ENCODE data around the gene KYAT1.
A peak's percentile ranks its signal among the peaks of the same experiment; 100 is the strongest.
"Not testable (repeated sequence)": the region's sequence is repeated elsewhere in the genome, so short reads cannot be mapped to it uniquely, and the experiment has no call there.

KYAT1 gene

DNA sequence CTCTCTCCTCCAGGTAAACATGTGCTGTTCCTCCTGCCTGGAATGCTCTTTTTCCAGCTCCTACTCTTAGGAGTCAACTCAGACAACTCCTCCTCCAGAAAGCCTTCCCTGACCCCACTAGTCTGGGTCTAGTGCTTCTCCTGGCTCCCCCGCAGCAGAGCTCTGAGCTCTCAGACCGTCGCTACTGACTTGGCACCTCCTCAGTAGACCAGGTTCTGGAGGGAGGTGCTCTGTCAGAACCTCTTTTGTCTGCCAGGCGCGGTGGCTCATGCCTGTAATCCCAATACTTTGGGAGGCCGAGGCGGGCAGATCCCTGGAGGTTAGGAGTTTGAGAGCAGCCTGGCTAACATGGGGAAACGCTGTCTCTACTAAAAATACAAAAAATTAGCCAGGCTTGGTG, 3.6 kb upstream of the KYAT1 start:
- DNase-seq: no peak

DNA sequence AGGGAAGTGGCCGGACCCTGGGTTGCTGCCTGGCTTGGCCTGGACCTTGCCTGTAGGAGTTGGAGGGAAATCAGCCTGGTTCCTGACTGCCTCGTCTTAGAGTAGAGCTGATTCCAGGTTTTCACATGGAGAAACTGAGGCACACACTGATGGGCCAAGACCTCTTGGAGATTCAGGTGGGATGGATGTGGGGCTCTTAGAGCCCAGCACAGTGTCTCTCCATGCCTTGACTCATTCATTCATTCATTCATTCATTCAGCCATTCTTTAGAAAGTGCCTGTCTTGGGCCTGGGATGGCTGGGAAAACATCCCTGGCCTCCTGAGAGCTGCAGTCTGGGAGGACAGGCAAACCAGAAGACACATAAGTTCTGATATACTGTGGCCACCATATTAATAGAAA, 2.4 kb upstream of the KYAT1 start:
- no peak for DNase-seq

DNA sequence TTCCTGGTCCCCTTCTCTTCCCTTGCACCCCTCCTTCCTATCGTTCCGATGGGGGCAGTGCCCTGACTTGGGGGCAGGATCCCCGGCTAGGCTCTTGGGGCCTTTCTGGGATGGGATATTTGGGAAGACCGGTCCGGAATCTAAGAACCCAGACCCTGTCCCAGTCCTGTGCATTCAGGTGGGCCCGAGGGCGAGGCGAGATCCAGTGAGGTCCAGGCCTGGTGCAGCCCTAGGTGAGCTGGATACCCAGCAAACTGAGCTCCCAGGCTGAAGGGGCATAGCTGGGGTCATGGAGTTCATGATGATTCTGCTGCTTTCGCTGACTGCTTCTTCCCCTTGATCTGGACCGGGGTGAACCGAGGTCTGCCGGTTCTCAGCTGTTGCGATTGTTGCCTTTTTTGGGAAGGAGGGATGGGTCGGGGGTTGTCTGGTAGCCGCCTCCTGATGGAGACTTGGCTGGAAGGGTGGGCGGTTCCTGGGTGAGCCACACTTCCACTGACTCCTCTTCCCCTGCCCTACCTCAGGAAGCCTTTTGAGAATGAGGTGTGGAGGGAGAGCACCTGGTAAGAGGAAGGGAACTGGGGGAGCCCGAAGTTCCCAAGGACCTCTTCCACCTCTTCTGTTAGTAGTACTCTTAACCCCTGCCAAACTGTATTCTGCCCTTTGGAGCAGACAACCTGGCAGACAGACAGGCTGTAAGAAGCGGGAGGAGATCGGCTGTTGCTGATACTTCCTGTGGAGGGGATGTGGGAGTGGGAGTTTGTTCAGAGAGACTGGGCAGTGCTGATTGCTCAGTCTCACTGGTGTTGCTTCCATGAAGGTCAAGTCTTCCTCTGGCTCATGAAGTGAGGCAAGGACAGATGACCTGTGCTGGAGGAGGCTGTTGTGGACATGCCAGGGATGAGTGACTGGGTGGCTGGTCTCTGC, 1.2 kb upstream of the KYAT1 start:
- peak; percentile 64 to 84 for DNase-seq

DNA sequence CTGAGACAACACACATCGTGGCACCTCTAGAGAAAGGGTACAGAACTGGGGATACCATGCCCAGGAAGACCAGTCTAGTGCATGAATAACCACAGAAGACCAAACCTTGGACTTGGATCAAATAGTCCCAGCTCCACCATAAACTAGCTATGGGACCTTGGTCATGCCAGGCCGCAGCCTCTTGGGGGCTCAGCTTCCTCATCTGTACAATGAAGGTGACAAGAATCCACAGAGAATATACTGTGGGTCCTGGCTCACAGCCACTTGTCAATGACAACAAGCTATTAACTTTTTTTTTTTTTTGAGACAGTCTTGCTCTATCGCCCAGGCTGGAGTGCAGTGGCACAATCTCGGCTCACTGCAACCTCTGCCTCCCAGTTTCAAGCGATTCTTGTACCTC, 3.9 kb downstream of the KYAT1 start:
- no peak for DNase-seq

DNA sequence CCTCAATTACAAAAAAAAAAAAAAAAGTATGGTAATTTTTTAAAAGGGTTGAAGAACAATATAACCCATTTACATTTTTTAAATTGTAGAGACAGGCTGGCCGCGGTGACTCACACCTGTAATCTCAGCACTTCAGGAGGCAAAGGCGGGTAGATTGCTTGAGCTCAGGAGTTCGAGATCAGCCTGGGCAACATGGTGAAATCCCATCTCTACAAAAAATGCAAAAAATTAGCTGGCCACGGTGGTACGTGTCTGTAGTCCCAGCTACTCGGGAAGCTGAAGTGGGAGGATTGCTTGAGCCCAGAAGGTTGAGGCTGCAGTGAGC, 10.8 kb downstream of the KYAT1 start:
- not testable (repeated sequence) for DNase-seq

GRCh38 chr9:128870128-128870940, 11.4 kb downstream of the KYAT1 start:
- DNase-seq: no peak

GRCh38 chr9:128863647-128864046, 18.1 kb downstream of the KYAT1 start:
- peak; percentile 68 to 73 for DNase-seq

DNA sequence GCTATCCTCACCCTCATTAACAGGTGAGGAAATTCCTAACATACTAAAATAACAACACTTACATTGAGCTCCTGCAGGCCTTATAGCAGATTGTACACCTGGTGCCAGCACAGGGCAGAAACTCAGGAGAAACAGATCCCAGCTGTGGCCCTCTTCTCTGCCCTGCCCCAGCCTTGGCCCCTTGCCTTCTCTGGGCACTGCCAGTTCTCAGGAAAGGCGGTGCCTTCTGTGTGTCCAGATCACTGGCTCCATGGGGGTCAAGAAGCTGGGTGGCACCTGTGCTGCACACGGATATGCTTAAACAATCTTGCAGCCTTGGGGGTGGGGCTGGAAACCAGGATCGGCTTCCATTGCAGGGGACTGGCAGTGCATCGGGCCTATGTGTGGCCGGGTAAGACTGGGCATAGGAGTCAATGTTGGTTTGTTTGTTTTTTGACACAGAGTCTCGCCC, 19.3 kb downstream of the KYAT1 start:
- no peak for DNase-seq

- no peak for DNase-seq
Observed at GRCh38 chr9:128861501-128861900, 20.2 kb downstream of the KYAT1 start.

GRCh38 chr9:128860937-128861336, 20.8 kb downstream of the KYAT1 start:
- no peak for DNase-seq

- DNase-seq: not testable (repeated sequence)
Observed at GRCh38 chr9:128858476-128858875, 23.3 kb downstream of the KYAT1 start.

- DNase-seq: not testable (repeated sequence)
Observed at GRCh38 chr9:128854454-128854853, 27.3 kb downstream of the KYAT1 start.

- DNase-seq: not testable (repeated sequence)
Observed at GRCh38 chr9:128852646-128853045, 29.1 kb downstream of the KYAT1 start.

GRCh38 chr9:128851779-128852600, 29.8 kb downstream of the KYAT1 start:
- peak; percentile 64 to 73 for DNase-seq

- not testable (repeated sequence) for DNase-seq
Observed at GRCh38 chr9:128851024-128851423, 30.7 kb downstream of the KYAT1 start.

- no peak for DNase-seq
Observed at GRCh38 chr9:128847803-128848202, 33.9 kb downstream of the KYAT1 start.

GRCh38 chr9:128846680-128847030, 35.1 kb downstream of the KYAT1 start:
- no peak for DNase-seq

- DNase-seq: no peak
Observed at GRCh38 chr9:128845186-128845931, 36.4 kb downstream of the KYAT1 start.

DNA sequence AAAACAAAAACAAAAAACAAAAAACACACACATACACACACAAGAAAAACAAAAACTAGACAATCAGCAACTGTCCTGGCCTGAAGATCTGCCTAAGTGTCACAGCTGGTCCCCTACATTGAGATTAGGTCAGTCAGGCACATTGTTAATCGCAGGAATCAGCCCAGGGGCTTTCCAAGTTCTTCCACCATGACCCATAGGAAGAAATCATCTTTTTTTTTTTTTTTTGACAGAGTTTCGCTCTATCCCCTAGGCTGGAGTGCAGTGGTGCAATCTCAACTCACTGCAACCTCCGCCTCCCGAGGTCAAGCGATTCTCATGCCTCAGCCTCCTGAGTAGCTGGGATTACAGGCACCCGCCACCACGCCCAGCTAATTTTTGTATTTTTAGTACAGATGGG, 38.6 kb downstream of the KYAT1 start:
- DNase-seq: not testable (repeated sequence)

DNA sequence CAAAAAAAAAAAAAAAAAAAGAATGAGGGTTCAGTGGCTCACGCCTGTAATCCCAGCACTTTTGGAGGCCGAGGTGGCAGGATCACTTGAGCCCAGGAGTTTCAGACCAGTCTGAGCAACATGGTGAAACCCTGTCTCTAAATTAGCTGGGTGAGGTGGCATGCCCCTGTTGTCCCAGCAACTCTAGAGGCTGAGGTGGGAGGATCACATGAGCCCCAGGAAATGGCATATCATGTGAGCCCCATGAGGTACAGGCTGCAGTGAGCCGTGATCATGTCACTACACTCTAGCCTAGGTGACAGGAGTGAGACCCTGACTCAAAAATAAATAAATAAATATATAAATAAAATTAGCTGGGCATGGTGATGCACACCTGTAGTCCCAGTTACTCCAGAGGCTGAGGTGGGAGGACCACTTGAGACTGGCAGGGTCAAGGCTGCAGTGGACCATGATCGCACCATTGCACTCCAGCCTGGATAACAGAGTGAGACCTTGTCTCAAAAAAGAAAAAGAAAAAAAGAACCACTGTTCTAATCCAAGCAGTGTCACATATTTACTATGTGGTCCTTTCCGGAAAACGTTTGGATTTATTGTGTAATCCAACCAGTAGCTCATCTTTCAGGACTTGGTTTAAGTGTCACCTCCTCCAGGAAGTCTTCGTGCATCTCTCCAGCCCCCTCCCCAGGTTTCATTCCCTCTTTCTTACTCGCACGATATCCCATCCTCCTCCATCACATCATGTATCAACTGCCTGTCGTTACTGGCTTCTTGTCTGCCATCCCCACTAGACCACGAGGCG, 39.9 kb downstream of the KYAT1 start:
- DNase-seq: peak; percentile 26 to 71

- DNase-seq: no peak
Observed at GRCh38 chr9:128840524-128840923, 41.2 kb downstream of the KYAT1 start.
